ENCODE measurements around the gene PAX5. TPM values are rescaled to one million over a fixed set of nuclear protein-coding genes. Genes with fewer than 3 reads are reported as not detected.
A peak's percentile ranks its signal among the peaks of the same experiment; 100 is the strongest.

Gene PAX5
- polyA plus RNA-seq, 3 donors, result 0.03 to 0.15 TPM; not detected in 1

DNA sequence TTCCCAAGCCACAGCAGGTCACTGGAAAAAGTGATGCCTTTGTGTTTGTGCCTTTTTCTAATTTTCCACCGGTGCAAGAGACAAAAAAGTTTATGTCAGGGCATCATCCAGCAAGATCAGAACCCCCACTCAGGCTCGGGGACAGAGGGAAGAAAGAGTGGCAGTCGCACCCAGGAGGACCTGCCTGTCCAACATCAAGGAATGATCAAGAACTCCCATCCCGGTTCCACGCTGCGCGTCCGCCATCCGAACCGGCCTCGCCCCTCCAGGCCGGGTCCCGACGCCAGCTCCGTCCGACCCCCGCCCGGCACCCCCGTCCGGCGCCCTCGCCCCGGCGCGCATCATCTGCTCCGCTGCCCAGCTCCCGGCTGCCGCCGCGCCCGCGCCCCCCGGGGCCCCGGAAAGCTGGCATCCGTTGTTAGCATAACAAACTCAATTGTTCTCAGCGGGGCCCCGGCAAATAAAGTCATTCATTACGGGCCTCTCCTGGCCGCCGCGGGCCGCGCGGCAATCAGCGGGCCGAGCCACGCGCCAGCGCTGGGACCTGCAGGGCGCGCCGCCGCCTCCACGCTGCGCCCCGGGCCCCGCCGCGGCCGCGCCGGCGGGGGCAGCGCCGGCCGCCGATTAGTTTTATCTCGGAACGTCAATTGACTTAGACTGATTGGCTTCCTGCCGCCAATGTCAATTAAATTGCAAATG lies 48.1 kb downstream of the PAX5 start:
- no peak overlapping the region for H3K27ac Mint-ChIP-seq
- H3K4me1 Mint-ChIP-seq, result peaks cover 5% of the 10 kb centered on the region
- WGBS (ENCODE audit: insufficient coverage), result 3% methylated on average over 68 of the region's 70 CpGs
- DNase-seq, result no peak
- H3K9me3 ChIP-seq (replicated peaks in 1 of 2; ENCODE audit: control insufficient read depth in 1 of 2, insufficient read depth in 1 of 2, low read length in 2 of 2), result peaks cover 9 to 47% of the 10 kb centered on the region in 2 donors
- no peak overlapping the region for H3K9ac ChIP-seq (ENCODE audit: insufficient read depth, low read length, poor library complexity, severe bottlenecking)
- H3K4me1 ChIP-seq (ENCODE audit: control insufficient read depth in 1 of 2, insufficient read depth in 2 of 2, low read length in 2 of 2), result no peaks in the 10 kb centered on the region
- no peak overlapping the region for H2AFZ ChIP-seq (ENCODE audit: insufficient read depth, low read depth, low read length, poor library complexity, severe bottlenecking)
- TF ChIP-seq CTCF (IDR thresholded peaks at IDR 0.05), result no peak
- H3K36me3 ChIP-seq (replicated peaks in 1 of 2; ENCODE audit: control insufficient read depth in 1 of 2, insufficient read depth in 2 of 2, low read length in 2 of 2), result no peaks in the 10 kb centered on the region
- peaks cover 5 to 30% (median 15%) of the 10 kb centered on the region in 7 donors for H3K9me3 Mint-ChIP-seq
- H3K27me3 ChIP-seq (ENCODE audit: control insufficient read depth in 2 of 2, insufficient read depth in 2 of 2, low read length in 2 of 2), result peaks cover 53 to 77% of the 10 kb centered on the region in 2 donors
- no peaks in the 10 kb centered on the region for H4K20me1 ChIP-seq (ENCODE audit: insufficient read depth, low read length)
- H3K36me3 Mint-ChIP-seq, result no peaks in the 10 kb centered on the region
- H3K4me2 ChIP-seq (replicated peaks; ENCODE audit: extremely low read depth, low read length, poor library complexity, severe bottlenecking), result no peak overlapping the region
- H3K4me3 Mint-ChIP-seq, result peak overlapping the region in 1 of 2 donors; percentile 84
- H3K27ac ChIP-seq (ENCODE audit: low read depth in 1 of 2, low read length in 2 of 2), result no peak overlapping the region
- no peaks in the 10 kb centered on the region for H3K79me2 ChIP-seq (ENCODE audit: insufficient read depth, low read length)
- intact Hi-C loops (cut with micrococcal nuclease), result no loop called here
- H3K4me3 ChIP-seq (replicated peaks in 1 of 3; ENCODE audit: low read depth in 2 of 3, low read length in 3 of 3), result no peak overlapping the region
- H3K27me3 Mint-ChIP-seq (ENCODE audit: low read depth in 3 of 3), result peaks cover 63 to 73% (median 67%) of the 10 kb centered on the region in 3 donors

- peaks cover 53 to 74% of the 10 kb centered on the region in 2 donors for H3K27me3 ChIP-seq (ENCODE audit: control insufficient read depth in 2 of 2, insufficient read depth in 2 of 2, low read length in 2 of 2)
- H3K79me2 ChIP-seq (ENCODE audit: insufficient read depth, low read length), result no peaks in the 10 kb centered on the region
These were observed 48.9 kb downstream of the PAX5 start for GRCh38 chr9:36985061-36985768.

More at GRCh38 chr9:36985061-36985768, 48.9 kb downstream of the PAX5 start:
- no peak for TF ChIP-seq CTCF (IDR thresholded peaks at IDR 0.05)
- Histone ChIP-seq H3K9me3 (replicated peaks in 1 of 2; ENCODE audit: control insufficient read depth in 1 of 2, insufficient read depth in 1 of 2, low read length in 2 of 2) (peaks cover 3 to 40% of the 10 kb centered on the region in 2 donors), H3K36me3 (replicated peaks in 1 of 2; ENCODE audit: control insufficient read depth in 1 of 2, insufficient read depth in 2 of 2, low read length in 2 of 2) (no peaks in the 10 kb centered on the region), H3K27ac (ENCODE audit: low read depth in 1 of 2, low read length in 2 of 2) (no peak overlapping the region), H4K20me1 (ENCODE audit: insufficient read depth, low read length) (no peaks in the 10 kb centered on the region), H2AFZ (ENCODE audit: insufficient read depth, low read depth, low read length, poor library complexity, severe bottlenecking) (no peak overlapping the region), H3K9ac (ENCODE audit: insufficient read depth, low read length, poor library complexity, severe bottlenecking) (no peak overlapping the region), H3K4me3 (replicated peaks in 1 of 3; ENCODE audit: low read depth in 2 of 3, low read length in 3 of 3) (no peak overlapping the region), H3K4me2 (replicated peaks; ENCODE audit: extremely low read depth, low read length, poor library complexity, severe bottlenecking) (no peak overlapping the region), H3K4me1 (ENCODE audit: control insufficient read depth in 1 of 2, insufficient read depth in 2 of 2, low read length in 2 of 2) (no peaks in the 10 kb centered on the region)
- WGBS (ENCODE audit: insufficient coverage), result 23% methylated on average over 9 of the region's 15 CpGs
- Mint-ChIP-seq H3K4me3 (peak overlapping the region in 1 of 2 donors; percentile 84), H3K4me1 (peaks cover 5% of the 10 kb centered on the region), H3K27me3 (ENCODE audit: low read depth in 3 of 3) (peaks cover 64 to 72% (median 70%) of the 10 kb centered on the region in 3 donors), H3K27ac (no peak overlapping the region), H3K9me3 (peaks cover 2 to 23% (median 8%) of the 10 kb centered on the region in 7 donors), H3K36me3 (no peaks in the 10 kb centered on the region)
- no peak for DNase-seq
- intact Hi-C loops (cut with micrococcal nuclease), result no loop called here
